K562 (cell line): Measurements from ENCODE around the gene DNAJB1. TPM values are rescaled to one million over a fixed set of nuclear protein-coding genes. Genes with fewer than 3 reads are reported as not detected.

Experiments used
- ATF6 ChIP-seq: sonication (generic); formaldehyde crosslinking; IDR thresholded peaks from 2 replicates; pipeline ENCODE4 v1.4.0; 2020; ENCODE audit warnings: mild to moderate bottlenecking, missing genetic modification reagents
- ETV1 ChIP-seq: fragments of 450-650 bp; conservative IDR thresholded peaks from 2 replicates; pipeline ENCODE4 v1.6.1; 2016; ENCODE audit warnings: missing genetic modification characterization, control low read depth, low read depth, missing compliant biosample characterization
- HMG20A ChIP-seq: fragments of 450-650 bp; formaldehyde crosslinking; conservative IDR thresholded peaks from 2 replicates; pipeline ENCODE4 v1.4.0; 2020; ENCODE audit warnings: mild to moderate bottlenecking, mixed read lengths
- MIER1 ChIP-seq: fragments of 450-650 bp; IDR thresholded peaks from 2 replicates; pipeline ENCODE4 v1.6.1; 2016; ENCODE audit warnings: antibody characterized with exemption, mild to moderate bottlenecking, low read depth
- MTA2 ChIP-seq: fragments of 450-650 bp; IDR thresholded peaks from 2 replicates; pipeline ENCODE4 v1.6.1; 2016; ENCODE audit warnings: low read depth
- NCOA6 ChIP-seq: fragments of 450-650 bp; IDR thresholded peaks from 2 replicates; pipeline ENCODE4 v1.6.1; 2017; ENCODE audit warnings: mild to moderate bottlenecking
- NFIX ChIP-seq: fragments of 250-450 bp; sonication (Bioruptor Pico); IDR thresholded peaks from 2 replicates; pipeline ENCODE4 v1.4.0; 2020; ENCODE audit warnings: low read depth, mild to moderate bottlenecking, moderate library complexity
- NRF1 ChIP-seq, 2 experiments: fragments of 450-650 bp; IDR thresholded peaks in 1 of 2; conservative IDR thresholded peaks in 1 of 2; 2 replicates each; pipeline ENCODE4 v1.6.1; 2014; ENCODE audit warnings: mild to moderate bottlenecking in 2 of 2
- RAD21 ChIP-seq, 2 experiments: fragments of 250-450 bp in 1 of 2; fragments of 450-650 bp in 1 of 2; sonication (Bioruptor Pico) in 1 of 2; formaldehyde crosslinking in 1 of 2; IDR thresholded peaks in 1 of 2; conservative IDR thresholded peaks in 1 of 2; 2 replicates each; pipeline versions ENCODE4 v1.4.0 to v1.8.0; 2020 to 2022; ENCODE audit warnings: mild to moderate bottlenecking in 2 of 2, moderate library complexity in 1 of 2
- TBL1XR1 ChIP-seq, 2 experiments: IDR thresholded peaks; 2 replicates each; pipeline ENCODE4 v1.6.1; 2012; ENCODE audit warnings: improper control_type of control experiment in 2 of 2, low read length in 2 of 2, mild to moderate bottlenecking in 1 of 2
- XRCC3 ChIP-seq: fragments of 450-650 bp; IDR thresholded peaks from 2 replicates; pipeline ENCODE4 v1.6.1; 2017; ENCODE audit warnings: mild to moderate bottlenecking, moderate library complexity
- ZFP1 ChIP-seq: fragments of 450-650 bp; formaldehyde crosslinking; IDR thresholded peaks from 2 replicates; pipeline ENCODE4 v1.4.0; 2020; ENCODE audit warnings: mild to moderate bottlenecking, mixed read lengths
- ZNF384 ChIP-seq: IDR thresholded peaks from 2 replicates; pipeline ENCODE4 v1.6.1; 2012; ENCODE audit warnings: low read depth, low read length, improper control_type of control experiment
- ZNF445 ChIP-seq: fragments of 250-450 bp; sonication (Bioruptor Pico); IDR thresholded peaks from 2 replicates; pipeline ENCODE4 v1.4.0; 2020; ENCODE audit warnings: low read depth, mild to moderate bottlenecking, moderate library complexity
- ZNF695 ChIP-seq: fragments of 450-650 bp; formaldehyde crosslinking; IDR thresholded peaks from 2 replicates; pipeline ENCODE4 v1.4.0; 2020; ENCODE audit warnings: mild to moderate bottlenecking, moderate library complexity
- ZNF699 ChIP-seq: fragments of 250-450 bp; sonication (Bioruptor Pico); IDR thresholded peaks from 2 replicates; pipeline ENCODE4 v1.8.0; 2021; ENCODE audit warnings: mild to moderate bottlenecking, moderate library complexity; ENCODE audit not compliant: insufficient replicate concordance
- polyA plus RNA-seq, 8 experiments: library from polyadenylated mRNA; depleted of rRNA in 4 of 8; stranded (reverse) in 5 of 8; unstranded in 3 of 8; fragments of >200 nt; fragmentation: Nextera tagmentation in 2 of 8; fragmentation: Illumina TruSeq in 1 of 8; extraction: Ambion mirVana in 2 of 8; extraction: Trizol in 1 of 8; gene quantifications; 2 replicates each; pipeline versions ENCODE4 v1.2.1 to v1.2.3, GENCODE V29; 2011 to 2014; ENCODE audit warnings: inconsistent platforms in 1 of 8, missing spikeins in 1 of 8
- total RNA-seq, 7 experiments: library from RNA; depleted of rRNA in 6 of 7; stranded (reverse); fragments of >200 nt in 6 of 7; fragmentation: Illumina TruSeq in 2 of 7; extraction: Trizol in 2 of 7; gene quantifications; 2 replicates each; pipeline versions ENCODE4 v1.2.1 to v1.2.3, GENCODE V29; 2011 to 2021; ENCODE audit warnings: low replicate concordance in 1 of 7
- TF ChIP-seq, protein P1 (sequence below), 2 experiments: fragments of 150-350 bp in 1 of 2; IDR thresholded peaks; 2 replicates each; pipeline ENCODE4 v1.6.1; 2012 to 2016; ENCODE audit warnings: low read depth in 2 of 2, low read length in 2 of 2, mild to moderate bottlenecking in 1 of 2, moderate library complexity in 1 of 2
- TF ChIP-seq, protein P2 (sequence below): fragments of 450-650 bp; formaldehyde crosslinking; IDR thresholded peaks from 2 replicates; pipeline ENCODE4 v1.4.0; 2020; ENCODE audit warnings: mild to moderate bottlenecking, mixed read lengths
- TF ChIP-seq, protein P3 (sequence below): fragments of 250-450 bp; sonication (Bioruptor Pico); IDR thresholded peaks from 2 replicates; pipeline ENCODE4 v1.4.0; 2020; ENCODE audit warnings: borderline replicate concordance

The DNAJB1 gene
- total and polyA plus RNA-seq, 9 of the 15 experiments (the other 6 are each of a cell fraction or from before 2014, with no cell fraction given), result 13.2 to 113 (median 62.1) TPM

DNA sequence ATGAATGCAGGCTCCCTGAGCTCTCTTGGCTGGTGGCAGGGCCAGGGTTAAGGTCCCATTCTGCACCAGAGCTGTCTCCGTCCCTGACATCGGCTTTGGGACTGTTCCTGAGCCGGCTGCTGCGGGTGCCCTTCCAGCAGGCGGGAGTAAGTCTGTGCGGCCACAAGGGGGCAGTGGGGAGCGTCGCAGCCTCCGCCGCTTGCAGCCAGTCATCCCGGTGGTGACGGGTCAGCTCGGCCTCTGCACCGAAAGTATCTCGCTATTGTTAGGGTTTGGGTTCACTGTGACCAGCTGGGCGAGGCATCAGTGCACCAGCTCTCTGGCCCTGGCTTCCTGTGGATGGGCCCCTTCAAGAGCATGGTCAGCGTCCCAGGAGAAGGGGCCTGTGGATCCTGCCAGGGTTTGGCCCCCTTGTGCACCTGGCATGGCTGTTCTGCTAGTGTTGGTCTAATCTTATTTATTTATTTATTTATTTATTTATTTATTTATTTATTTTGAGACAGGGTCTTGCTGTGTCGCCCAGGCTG is 38.5 kb upstream of the DNAJB1 start (continued):
- TF ChIP-seq ATF6 (CRISPR knock-in tag) (no peak), ZNF384 (peak; percentile 42; the same call in 1 of the 2 replicates), MIER1 (no peak), ZNF695 (CRISPR knock-in tag) (no peak), NFIX (CRISPR knock-in tag) (no peak), MTA2 (no peak), NCOA6 (no peak), HMG20A (CRISPR knock-in tag) (no peak), TBL1XR1 (IDR thresholded peaks at IDR 0.05; ENCODE audit: low read length in 2 of 2) (no peak), RAD21 (CRISPR knock-in tag; conservative IDR thresholded peaks at IDR 0.05 in 1 of 2, IDR thresholded peaks at IDR 0.05 in 1 of 2) (peak; percentile 36 to 74; a peak in 3 of 4 replicates), ZNF699 (CRISPR knock-in tag) (no peak), NRF1 (conservative IDR thresholded peaks at IDR 0.05 in 1 of 2, IDR thresholded peaks at IDR 0.05 in 1 of 2) (no peak), ETV1 (no peak), ZFP1 (no peak), ZNF445 (CRISPR knock-in tag) (no peak), XRCC3 (no peak)
- TF ChIP-seq, protein P1, sequence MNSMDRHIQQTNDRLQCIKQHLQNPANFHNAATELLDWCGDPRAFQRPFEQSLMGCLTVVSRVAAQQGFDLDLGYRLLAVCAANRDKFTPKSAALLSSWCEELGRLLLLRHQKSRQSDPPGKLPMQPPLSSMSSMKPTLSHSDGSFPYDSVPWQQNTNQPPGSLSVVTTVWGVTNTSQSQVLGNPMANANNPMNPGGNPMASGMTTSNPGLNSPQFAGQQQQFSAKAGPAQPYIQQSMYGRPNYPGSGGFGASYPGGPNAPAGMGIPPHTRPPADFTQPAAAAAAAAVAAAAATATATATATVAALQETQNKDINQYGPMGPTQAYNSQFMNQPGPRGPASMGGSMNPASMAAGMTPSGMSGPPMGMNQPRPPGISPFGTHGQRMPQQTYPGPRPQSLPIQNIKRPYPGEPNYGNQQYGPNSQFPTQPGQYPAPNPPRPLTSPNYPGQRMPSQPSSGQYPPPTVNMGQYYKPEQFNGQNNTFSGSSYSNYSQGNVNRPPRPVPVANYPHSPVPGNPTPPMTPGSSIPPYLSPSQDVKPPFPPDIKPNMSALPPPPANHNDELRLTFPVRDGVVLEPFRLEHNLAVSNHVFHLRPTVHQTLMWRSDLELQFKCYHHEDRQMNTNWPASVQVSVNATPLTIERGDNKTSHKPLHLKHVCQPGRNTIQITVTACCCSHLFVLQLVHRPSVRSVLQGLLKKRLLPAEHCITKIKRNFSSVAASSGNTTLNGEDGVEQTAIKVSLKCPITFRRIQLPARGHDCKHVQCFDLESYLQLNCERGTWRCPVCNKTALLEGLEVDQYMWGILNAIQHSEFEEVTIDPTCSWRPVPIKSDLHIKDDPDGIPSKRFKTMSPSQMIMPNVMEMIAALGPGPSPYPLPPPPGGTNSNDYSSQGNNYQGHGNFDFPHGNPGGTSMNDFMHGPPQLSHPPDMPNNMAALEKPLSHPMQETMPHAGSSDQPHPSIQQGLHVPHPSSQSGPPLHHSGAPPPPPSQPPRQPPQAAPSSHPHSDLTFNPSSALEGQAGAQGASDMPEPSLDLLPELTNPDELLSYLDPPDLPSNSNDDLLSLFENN (IDR thresholded peaks at IDR 0.05; ENCODE audit: low read depth in 2 of 2, low read length in 2 of 2), result no peak
- TF ChIP-seq, protein P2, sequence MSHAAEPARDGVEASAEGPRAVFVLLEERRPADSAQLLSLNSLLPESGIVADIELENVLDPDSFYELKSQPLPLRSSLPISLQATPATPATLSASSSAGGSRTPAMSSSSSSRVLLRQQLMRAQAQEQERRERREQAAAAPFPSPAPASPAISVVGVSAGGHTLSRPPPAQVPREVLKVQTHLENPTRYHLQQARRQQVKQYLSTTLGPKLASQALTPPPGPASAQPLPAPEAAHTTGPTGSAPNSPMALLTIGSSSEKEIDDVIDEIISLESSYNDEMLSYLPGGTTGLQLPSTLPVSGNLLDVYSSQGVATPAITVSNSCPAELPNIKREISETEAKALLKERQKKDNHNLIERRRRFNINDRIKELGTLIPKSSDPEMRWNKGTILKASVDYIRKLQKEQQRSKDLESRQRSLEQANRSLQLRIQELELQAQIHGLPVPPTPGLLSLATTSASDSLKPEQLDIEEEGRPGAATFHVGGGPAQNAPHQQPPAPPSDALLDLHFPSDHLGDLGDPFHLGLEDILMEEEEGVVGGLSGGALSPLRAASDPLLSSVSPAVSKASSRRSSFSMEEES (CRISPR knock-in tag), result no peak
- TF ChIP-seq, protein P3, sequence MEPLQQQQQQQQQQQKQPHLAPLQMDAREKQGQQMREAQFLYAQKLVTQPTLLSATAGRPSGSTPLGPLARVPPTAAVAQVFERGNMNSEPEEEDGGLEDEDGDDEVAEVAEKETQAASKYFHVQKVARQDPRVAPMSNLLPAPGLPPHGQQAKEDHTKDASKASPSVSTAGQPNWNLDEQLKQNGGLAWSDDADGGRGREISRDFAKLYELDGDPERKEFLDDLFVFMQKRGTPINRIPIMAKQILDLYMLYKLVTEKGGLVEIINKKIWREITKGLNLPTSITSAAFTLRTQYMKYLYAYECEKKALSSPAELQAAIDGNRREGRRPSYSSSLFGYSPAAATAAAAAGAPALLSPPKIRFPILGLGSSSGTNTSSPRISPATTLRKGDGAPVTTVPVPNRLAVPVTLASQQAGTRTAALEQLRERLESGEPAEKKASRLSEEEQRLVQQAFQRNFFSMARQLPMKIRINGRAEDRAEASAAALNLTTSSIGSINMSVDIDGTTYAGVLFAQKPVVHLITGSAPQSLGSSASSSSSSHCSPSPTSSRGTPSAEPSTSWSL (CRISPR knock-in tag), result no peak
